Measurements from ENCODE around the gene STXBP5L. TPM values are rescaled to one million over a fixed set of nuclear protein-coding genes. Genes with fewer than 3 reads are reported as not detected.
A peak's percentile ranks its signal among the peaks of the same experiment; 100 is the strongest.

The STXBP5L gene
- total RNA-seq, 1 donor from 2014 or later: not detected

- no peaks in the 10 kb centered on the region for H3K9me3 ChIP-seq
- ATAC-seq: no peak
- peaks cover 9% of the 10 kb centered on the region for H3K4me1 ChIP-seq
- no peak for TF ChIP-seq CTCF (IDR thresholded peaks at IDR 0.05)
- peaks cover 59% of the 10 kb centered on the region for H3K27me3 ChIP-seq
- peak overlapping the region; percentile 36 for H3K4me3 ChIP-seq
- DNase-seq: no peak
- no peaks in the 10 kb centered on the region for H3K36me3 ChIP-seq
- intact Hi-C loops (cut with DNase I): no loop called here
- H3K27ac ChIP-seq: no peak overlapping the region
These were observed 993 bp downstream of the STXBP5L start for GRCh38 chr3:120908795-120909601.

DNA sequence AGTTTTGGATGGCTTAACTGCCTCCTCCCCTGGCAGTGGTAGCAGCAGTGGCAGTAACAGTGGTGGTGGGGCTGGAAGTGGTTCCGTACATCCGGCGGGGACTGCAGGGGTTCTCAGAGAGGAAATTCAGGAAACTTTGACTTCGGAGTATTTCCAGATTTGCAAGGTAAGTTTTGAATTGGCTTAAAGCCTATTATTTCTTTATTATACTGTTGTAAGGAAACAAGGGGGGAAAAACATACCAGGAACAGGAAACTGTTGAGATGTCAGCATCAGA is 1.5 kb downstream of the STXBP5L start:
- peaks cover 9% of the 10 kb centered on the region for H3K4me1 ChIP-seq
- ATAC-seq: no peak
- DNase-seq: no peak
- no peak for TF ChIP-seq CTCF (IDR thresholded peaks at IDR 0.05)
- H3K4me3 ChIP-seq: no peak overlapping the region
- no peak overlapping the region for H3K27ac ChIP-seq
- H3K9me3 ChIP-seq: no peaks in the 10 kb centered on the region
- intact Hi-C loops (cut with DNase I): no loop called here
- peaks cover 59% of the 10 kb centered on the region for H3K27me3 ChIP-seq
- no peaks in the 10 kb centered on the region for H3K36me3 ChIP-seq

DNA sequence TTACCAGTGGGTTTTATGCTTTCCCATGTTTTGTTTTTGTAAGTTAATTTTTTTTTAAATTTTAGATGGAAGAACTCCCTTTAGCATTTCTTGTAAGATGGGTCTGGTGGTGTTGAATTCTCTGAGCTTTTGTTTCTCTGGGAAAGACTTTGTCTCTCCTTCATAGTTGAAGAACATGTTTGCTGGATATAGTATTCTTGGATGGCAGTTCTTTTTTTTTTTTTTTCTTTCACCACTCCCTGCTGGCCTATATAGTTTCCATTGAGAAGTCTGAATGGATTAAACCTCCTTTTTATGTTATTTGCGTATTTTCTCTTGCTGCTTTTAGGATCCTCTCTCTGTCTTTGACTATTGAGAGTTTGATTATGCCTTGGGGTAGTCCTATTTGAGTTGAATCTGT is 18.1 kb downstream of the STXBP5L start:
- intact Hi-C loops (cut with DNase I): no loop called here
- no peak for ATAC-seq
- DNase-seq: no peak
- H3K4me3 ChIP-seq: no peak overlapping the region
- no peaks in the 10 kb centered on the region for H3K36me3 ChIP-seq
- no peaks in the 10 kb centered on the region for H3K27me3 ChIP-seq
- no peak overlapping the region for H3K27ac ChIP-seq
- H3K4me1 ChIP-seq: no peaks in the 10 kb centered on the region
- no peak for TF ChIP-seq CTCF (IDR thresholded peaks at IDR 0.05)
- H3K9me3 ChIP-seq: peaks cover 6% of the 10 kb centered on the region

DNA sequence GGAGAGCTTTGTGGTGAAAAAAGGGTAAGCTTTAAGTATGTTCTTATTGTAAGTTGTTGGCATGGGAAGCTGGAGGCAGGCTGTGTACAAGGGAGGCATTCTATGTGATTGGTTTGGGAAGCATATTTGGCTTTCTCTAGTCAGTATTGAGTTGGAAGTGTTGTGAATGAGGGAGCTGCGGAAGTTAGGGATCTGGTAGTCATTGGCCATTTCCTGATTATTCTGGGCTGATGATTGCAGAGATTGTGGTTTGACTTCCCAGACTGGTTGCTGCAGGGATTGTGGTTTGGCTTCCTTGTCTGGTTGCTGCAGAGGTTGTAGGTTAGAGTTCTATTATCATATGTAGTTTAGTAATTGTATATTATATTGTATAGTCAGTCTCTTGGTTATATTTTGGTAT is 21.0 kb downstream of the STXBP5L start:
- no peak for TF ChIP-seq CTCF (IDR thresholded peaks at IDR 0.05)
- ATAC-seq: no peak
- no peaks in the 10 kb centered on the region for H3K36me3 ChIP-seq
- DNase-seq: no peak
- no peak overlapping the region for H3K4me3 ChIP-seq
- no peaks in the 10 kb centered on the region for H3K27me3 ChIP-seq
- H3K4me1 ChIP-seq: no peaks in the 10 kb centered on the region
- peaks cover 6% of the 10 kb centered on the region for H3K9me3 ChIP-seq
- H3K27ac ChIP-seq: no peak overlapping the region
- intact Hi-C loops (cut with DNase I): no loop called here

DNA sequence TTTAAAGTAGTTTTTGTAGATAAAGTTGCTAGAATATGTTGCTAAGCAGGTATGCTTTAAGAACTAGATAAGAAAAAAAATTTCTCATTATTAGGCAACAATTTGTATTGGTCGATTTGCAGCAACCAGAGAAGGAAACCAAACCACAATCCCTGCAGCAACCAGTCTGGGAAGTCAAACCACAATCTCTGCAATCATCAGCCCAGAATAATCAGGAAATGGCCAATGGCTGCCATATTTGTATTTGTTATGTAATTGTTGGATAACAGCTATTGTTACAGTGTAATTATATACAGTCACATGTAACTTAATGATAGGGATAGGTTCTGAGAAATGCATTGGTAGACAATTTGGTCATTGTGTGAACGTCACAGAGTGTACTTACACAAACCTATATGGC is 23.6 kb downstream of the STXBP5L start:
- DNase-seq (no peak), ATAC-seq (no peak)
- Histone ChIP-seq H3K27me3 (no peaks in the 10 kb centered on the region), H3K27ac (no peak overlapping the region), H3K4me3 (no peak overlapping the region), H3K9me3 (peaks cover 5% of the 10 kb centered on the region), H3K4me1 (no peaks in the 10 kb centered on the region), H3K36me3 (no peaks in the 10 kb centered on the region)
- TF ChIP-seq CTCF (IDR thresholded peaks at IDR 0.05): no peak
- intact Hi-C loops (cut with DNase I): no loop called here

DNA sequence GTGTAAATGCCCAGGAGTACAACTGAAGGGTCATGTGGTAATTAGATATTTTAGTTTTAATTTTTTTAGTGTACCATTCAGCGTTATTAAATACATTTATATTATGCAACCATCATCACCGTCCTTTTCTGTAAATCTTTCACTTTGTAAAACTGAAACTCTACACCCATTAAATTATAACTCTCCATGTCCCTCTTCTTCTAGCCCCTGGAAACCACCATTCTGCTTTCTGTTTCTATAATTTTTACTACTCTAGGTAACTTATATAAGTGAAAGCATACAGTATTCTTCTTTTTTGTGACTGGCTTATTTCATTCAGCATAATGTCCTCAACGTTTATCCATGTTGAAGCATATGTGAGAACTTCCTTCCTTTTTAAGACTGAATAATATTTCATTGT is 48.1 kb downstream of the STXBP5L start:
- Histone ChIP-seq H3K36me3 (no peaks in the 10 kb centered on the region), H3K27ac (no peak overlapping the region), H3K4me3 (no peak overlapping the region), H3K9me3 (peaks cover 3% of the 10 kb centered on the region), H3K27me3 (no peaks in the 10 kb centered on the region), H3K4me1 (no peaks in the 10 kb centered on the region)
- DNase-seq (no peak), ATAC-seq (no peak)
- TF ChIP-seq CTCF (IDR thresholded peaks at IDR 0.05): no peak
- intact Hi-C loops (cut with DNase I): no loop called here

Data from upper lobe of right lung (tissue), 1 donor.